ENCODE results near the gene NTSR1. TPM values are rescaled to one million over a fixed set of nuclear protein-coding genes. Genes with fewer than 3 reads are reported as not detected.

The NTSR1 gene
- total and polyA plus RNA-seq, 2 experiments from 2014 or later, result not detected

GRCh38 chr20:62799036-62799435 lies 90.4 kb downstream of the NTSR1 start:
- Histone ChIP-seq H3K79me2 (ENCODE audit: insufficient read depth) (peaks cover 9% of the 10 kb centered on the region), H3K4me1 (ENCODE audit: insufficient read depth) (no peaks in the 10 kb centered on the region), H3K27ac (no peak overlapping the region), H3K4me2 (ENCODE audit: unreplicated experiment) (no peak overlapping the region), H3F3A (ENCODE audit: insufficient read depth) (peaks cover 29% of the 10 kb centered on the region), H3K27me3 (replicated peaks; ENCODE audit: insufficient read depth) (no peaks in the 10 kb centered on the region), H2AFZ (no peak overlapping the region), H3K36me3 (ENCODE audit: low read depth) (0 out of 2 replicates have a peak, but pooled peaks cover 12% of the 10 kb centered on the region), H3K9me2 (ENCODE audit: insufficient read depth) (no peaks in the 10 kb centered on the region), H3K9ac (no peak overlapping the region), H4K20me1 (ENCODE audit: insufficient read depth) (peaks cover 4% of the 10 kb centered on the region; the same call in 1 of the 2 replicates), H3K9me3 (ENCODE audit: low read depth) (no peaks in the 10 kb centered on the region), H3K4me3 (no peak overlapping the region)
- DNase-seq, result no peak
- in situ Hi-C loops (cut with MboI), result loop anchor here (25.0 kb wide), 1 partner anchor 287 kb away; no protein-coding TSS in a partner anchor
- 96% methylated on average over 8 of the region's 8 CpGs for WGBS, 2 experiments (ENCODE audit: low coverage in 1 of 2, low lambda C conversion rate in 2 of 2, missing lambda C conversion rate in 2 of 2)
- TF ChIP-seq EZH2 (IDR thresholded peaks at IDR 0.05; ENCODE audit: insufficient read depth, poor library complexity, severe bottlenecking), result no peak
- no peak for TF ChIP-seq EZH2phosphoT487 (IDR thresholded peaks at IDR 0.05; ENCODE audit: insufficient read depth, low read depth)

DNA sequence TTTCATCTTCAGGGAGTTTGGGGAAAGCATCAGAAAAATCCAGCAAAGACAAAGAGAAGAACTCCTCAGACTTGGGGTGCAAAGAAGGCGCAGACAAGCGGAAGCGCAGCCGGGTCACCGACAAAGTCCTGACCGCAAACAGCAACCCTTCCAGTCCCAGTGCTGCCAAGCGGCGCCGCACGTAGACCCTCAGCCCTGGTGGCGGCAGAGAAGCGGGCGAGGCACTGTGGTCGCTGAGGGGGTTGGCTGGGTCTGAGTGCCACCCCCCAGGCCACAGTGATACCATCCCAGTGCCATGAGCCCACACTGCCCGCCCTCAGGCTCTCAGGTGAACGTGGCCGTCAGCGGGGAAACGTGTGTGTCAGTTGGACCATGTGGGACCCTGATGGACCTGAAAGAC lies 90.8 kb downstream of the NTSR1 start:
- no peak overlapping the region for H3K27ac ChIP-seq
- in situ Hi-C loops (cut with MboI), result loop anchor here (25.0 kb wide), 1 partner anchor 287 kb away; no protein-coding TSS in a partner anchor
- peaks cover 4% of the 10 kb centered on the region; the same call in 1 of the 2 replicates for H4K20me1 ChIP-seq (ENCODE audit: insufficient read depth)
- H3K79me2 ChIP-seq (ENCODE audit: insufficient read depth), result peaks cover 9% of the 10 kb centered on the region
- no peak overlapping the region for H2AFZ ChIP-seq
- H3K4me2 ChIP-seq (ENCODE audit: unreplicated experiment), result no peak overlapping the region
- H3K4me3 ChIP-seq, result no peak overlapping the region
- WGBS, 2 experiments (ENCODE audit: low coverage in 1 of 2, low lambda C conversion rate in 2 of 2, missing lambda C conversion rate in 2 of 2), result 96 to 97% methylated on average over 19 of the region's 19 CpGs
- H3K36me3 ChIP-seq (ENCODE audit: low read depth), result 0 out of 2 replicates have a peak, but pooled peaks cover 12% of the 10 kb centered on the region
- no peaks in the 10 kb centered on the region for H3K9me3 ChIP-seq (ENCODE audit: low read depth)
- H3K27me3 ChIP-seq (replicated peaks; ENCODE audit: insufficient read depth), result no peaks in the 10 kb centered on the region
- peaks cover 31% of the 10 kb centered on the region for H3F3A ChIP-seq (ENCODE audit: insufficient read depth)
- H3K4me1 ChIP-seq (ENCODE audit: insufficient read depth), result no peaks in the 10 kb centered on the region
- DNase-seq, result no peak
- TF ChIP-seq EZH2phosphoT487 (IDR thresholded peaks at IDR 0.05; ENCODE audit: insufficient read depth, low read depth), result no peak
- TF ChIP-seq EZH2 (IDR thresholded peaks at IDR 0.05; ENCODE audit: insufficient read depth, poor library complexity, severe bottlenecking), result no peak
- no peaks in the 10 kb centered on the region for H3K9me2 ChIP-seq (ENCODE audit: insufficient read depth)
- no peak overlapping the region for H3K9ac ChIP-seq

- no peak overlapping the region for H3K9ac ChIP-seq
- H2AFZ ChIP-seq, result no peak overlapping the region
- no peak overlapping the region for H3K4me3 ChIP-seq
- no peaks in the 10 kb centered on the region for H3K9me3 ChIP-seq (ENCODE audit: low read depth)
- peaks cover 9% of the 10 kb centered on the region for H3K79me2 ChIP-seq (ENCODE audit: insufficient read depth)
- 84 to 93% methylated on average over 10 of the region's 10 CpGs for WGBS, 2 experiments (ENCODE audit: low coverage in 1 of 2, low lambda C conversion rate in 2 of 2, missing lambda C conversion rate in 2 of 2)
- in situ Hi-C loops (cut with MboI), result loop anchor here (25.0 kb wide), 1 partner anchor 288 kb away; no protein-coding TSS in a partner anchor
- H3F3A ChIP-seq (ENCODE audit: insufficient read depth), result peaks cover 31% of the 10 kb centered on the region
- no peaks in the 10 kb centered on the region for H3K9me2 ChIP-seq (ENCODE audit: insufficient read depth)
- 0 out of 2 replicates have a peak, but pooled peaks cover 12% of the 10 kb centered on the region for H3K36me3 ChIP-seq (ENCODE audit: low read depth)
- no peak for DNase-seq
- no peak for TF ChIP-seq EZH2 (IDR thresholded peaks at IDR 0.05; ENCODE audit: insufficient read depth, poor library complexity, severe bottlenecking)
- TF ChIP-seq EZH2phosphoT487 (IDR thresholded peaks at IDR 0.05; ENCODE audit: insufficient read depth, low read depth), result no peak
- H4K20me1 ChIP-seq (ENCODE audit: insufficient read depth), result peaks cover 4% of the 10 kb centered on the region; the same call in 1 of the 2 replicates
- H3K4me1 ChIP-seq (ENCODE audit: insufficient read depth), result no peaks in the 10 kb centered on the region
- no peaks in the 10 kb centered on the region for H3K27me3 ChIP-seq (replicated peaks; ENCODE audit: insufficient read depth)
- no peak overlapping the region for H3K27ac ChIP-seq
- no peak overlapping the region for H3K4me2 ChIP-seq (ENCODE audit: unreplicated experiment)
Measured at GRCh38 chr20:62799873-62800272, 91.2 kb downstream of the NTSR1 start.

- Histone ChIP-seq H3K36me3 (ENCODE audit: low read depth) (0 out of 2 replicates have a peak, but pooled peaks cover 12% of the 10 kb centered on the region), H2AFZ (no peak overlapping the region), H3K79me2 (ENCODE audit: insufficient read depth) (peaks cover 12% of the 10 kb centered on the region), H3F3A (ENCODE audit: insufficient read depth) (peaks cover 31% of the 10 kb centered on the region), H4K20me1 (ENCODE audit: insufficient read depth) (peaks cover 4% of the 10 kb centered on the region; the same call in 1 of the 2 replicates), H3K9ac (no peak overlapping the region), H3K4me3 (no peak overlapping the region), H3K4me1 (ENCODE audit: insufficient read depth) (no peaks in the 10 kb centered on the region), H3K9me3 (ENCODE audit: low read depth) (no peaks in the 10 kb centered on the region), H3K9me2 (ENCODE audit: insufficient read depth) (no peaks in the 10 kb centered on the region), H3K4me2 (ENCODE audit: unreplicated experiment) (no peak overlapping the region), H3K27ac (no peak overlapping the region), H3K27me3 (replicated peaks; ENCODE audit: insufficient read depth) (no peaks in the 10 kb centered on the region)
- TF ChIP-seq EZH2 (IDR thresholded peaks at IDR 0.05; ENCODE audit: insufficient read depth, poor library complexity, severe bottlenecking) (no peak), EZH2phosphoT487 (IDR thresholded peaks at IDR 0.05; ENCODE audit: insufficient read depth, low read depth) (no peak)
- DNase-seq, result no peak
- 90 to 93% methylated on average over 26 of the region's 26 CpGs for WGBS, 2 experiments (ENCODE audit: low coverage in 1 of 2, low lambda C conversion rate in 2 of 2, missing lambda C conversion rate in 2 of 2)
- in situ Hi-C loops (cut with MboI), result no loop called here
Measured at GRCh38 chr20:62800314-62801259, 92.0 kb downstream of the NTSR1 start.
